SH-SY5Y (cell line): ENCODE measurements around the gene NR2E1.

Experiments
- GATA2 ChIP-seq: IDR thresholded peaks from 2 replicates; pipeline ENCODE4 v1.6.1; 2011; ENCODE audit warnings: mild to moderate bottlenecking, low read depth, low read length
- GATA3 ChIP-seq: IDR thresholded peaks from 2 replicates; pipeline ENCODE4 v1.6.1; 2011; ENCODE audit warnings: low read depth, mild to moderate bottlenecking, low read length, moderate library complexity

DNA sequence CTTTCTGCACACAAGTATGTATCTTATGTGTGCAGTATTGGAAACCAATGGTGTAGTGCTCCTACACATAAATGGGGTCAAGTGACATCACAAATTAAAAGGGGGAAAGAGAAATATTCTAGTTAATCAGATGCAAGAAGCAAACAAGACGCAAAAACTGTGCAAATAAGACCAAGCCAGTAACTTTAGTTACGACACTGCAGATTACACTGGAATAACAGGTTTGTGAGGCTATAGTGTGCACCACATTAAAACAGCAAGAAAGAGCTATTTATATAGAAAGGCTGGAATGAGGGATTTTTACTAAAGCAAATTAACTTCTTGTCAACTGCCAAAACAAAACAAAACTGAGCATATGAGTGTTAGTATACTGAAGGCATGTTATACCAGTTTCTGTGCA lies 45.8 kb downstream of the NR2E1 start:
- TF ChIP-seq GATA2 (no peak), GATA3 (no peak)
